Non-pigmented ciliary epithelial cell (primary cell): ENCODE measurements around the gene NRXN3.

ENCODE experiments used
- DNase-seq: peaks from one replicate; pipeline ENCODE4 v3.0.0-alpha.2; 2010; ENCODE audit warnings: low read depth

Gene NRXN3

DNA sequence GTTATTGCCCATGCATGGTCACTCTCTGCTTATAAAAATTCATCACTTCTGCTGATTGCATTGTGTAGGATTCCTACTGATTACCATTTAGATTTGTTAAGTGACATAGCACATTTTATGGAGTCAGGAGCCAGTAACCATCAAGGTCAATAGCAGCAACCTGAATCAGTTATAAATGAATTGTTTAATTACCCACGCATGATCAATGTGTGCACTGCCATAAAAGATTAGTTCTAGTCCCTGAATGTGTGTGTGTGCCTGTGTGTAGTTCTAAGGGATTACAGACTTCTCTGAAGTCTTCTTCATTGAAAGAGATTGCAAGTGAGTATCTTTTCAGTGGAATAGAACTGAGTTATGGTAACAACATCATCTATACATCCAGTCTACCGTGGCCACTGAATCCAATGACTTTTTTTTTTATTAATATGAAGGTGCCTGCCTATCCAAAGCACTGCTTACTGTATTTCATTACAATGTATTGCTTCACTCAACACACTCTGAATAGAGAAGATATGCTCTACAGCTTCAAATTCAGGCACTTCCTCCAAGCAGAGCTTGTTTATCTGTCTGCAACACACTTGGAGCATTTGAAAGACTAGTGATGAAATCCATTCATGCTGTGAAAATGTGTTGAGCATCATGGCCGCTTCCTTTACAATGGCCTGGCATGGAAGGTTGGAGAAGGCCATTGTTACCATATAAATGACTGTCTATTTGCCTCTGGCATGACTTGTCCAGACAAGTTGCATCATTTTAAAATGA is 1659.4 kb downstream of the NRXN3 start:
- DNase-seq = no peak

DNA sequence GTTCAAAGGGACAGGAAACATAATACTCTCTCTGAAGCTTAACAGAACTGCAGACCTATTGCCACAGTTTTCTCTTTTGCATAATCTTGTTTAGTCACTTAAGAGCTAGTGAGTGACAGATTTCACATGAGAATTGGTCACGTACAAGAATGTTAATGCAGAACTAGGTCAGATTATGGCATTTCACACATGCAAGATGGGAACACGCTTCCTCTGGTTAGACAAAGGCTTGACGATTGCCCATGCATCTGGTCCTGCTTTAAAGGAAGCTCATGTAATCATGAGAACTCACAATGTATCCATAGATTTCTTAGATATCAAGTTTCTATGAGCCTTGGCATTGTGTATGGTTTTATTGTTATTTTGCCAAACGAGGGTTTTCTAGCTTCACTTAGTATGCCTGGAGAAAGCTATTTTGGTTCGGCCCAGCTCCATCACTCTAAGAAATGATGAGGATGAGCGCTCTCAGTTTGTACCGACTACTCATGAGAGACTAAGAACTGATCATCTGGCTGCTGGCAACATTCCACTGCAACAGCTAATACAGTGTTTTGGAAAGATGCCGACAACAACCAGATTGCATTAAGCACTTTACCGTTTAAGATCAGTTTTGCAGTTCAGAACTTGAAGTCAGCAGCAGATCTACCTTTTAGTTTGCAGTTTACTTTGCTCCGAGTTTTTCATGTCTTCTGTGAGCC is 1661.2 kb downstream of the NRXN3 start:
- DNase-seq = no peak

GRCh38 chr14:79833781-79834180 is 1663.6 kb downstream of the NRXN3 start:
- DNase-seq = no peak

- DNase-seq = no peak
Measured at GRCh38 chr14:79834868-79835267, 1664.7 kb downstream of the NRXN3 start.

- no peak for DNase-seq
Measured at GRCh38 chr14:79836577-79836976, 1666.4 kb downstream of the NRXN3 start.

GRCh38 chr14:79837699-79838098 is 1667.5 kb downstream of the NRXN3 start:
- no peak for DNase-seq

- DNase-seq = no peak
Measured at GRCh38 chr14:79840103-79840502, 1669.9 kb downstream of the NRXN3 start.

GRCh38 chr14:79840831-79841230 is 1670.7 kb downstream of the NRXN3 start:
- no peak for DNase-seq

DNA sequence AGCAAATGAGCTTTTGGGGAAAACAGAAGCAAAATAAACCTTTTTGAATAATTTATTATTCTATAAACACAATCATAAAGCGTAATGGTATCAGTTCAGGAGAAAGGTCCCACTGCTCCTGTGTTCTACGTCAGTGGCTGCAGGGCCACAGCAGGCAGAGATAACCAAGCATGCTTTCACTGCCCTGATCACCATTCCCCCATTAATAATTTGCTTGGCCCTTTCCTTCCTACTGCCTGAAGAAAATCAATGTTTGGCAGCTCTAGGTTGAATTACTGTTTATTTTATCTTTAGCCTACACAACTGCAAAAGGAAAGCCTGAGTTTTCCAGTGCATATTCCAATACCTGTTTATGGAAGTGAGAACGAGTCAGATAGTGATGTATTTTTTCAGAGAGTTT is 1671.3 kb downstream of the NRXN3 start:
- DNase-seq = no peak

GRCh38 chr14:79842270-79842669 is 1672.1 kb downstream of the NRXN3 start:
- DNase-seq = peak; percentile 46

- DNase-seq = no peak
Measured at GRCh38 chr14:79852950-79853744, 1683.0 kb downstream of the NRXN3 start.

DNA sequence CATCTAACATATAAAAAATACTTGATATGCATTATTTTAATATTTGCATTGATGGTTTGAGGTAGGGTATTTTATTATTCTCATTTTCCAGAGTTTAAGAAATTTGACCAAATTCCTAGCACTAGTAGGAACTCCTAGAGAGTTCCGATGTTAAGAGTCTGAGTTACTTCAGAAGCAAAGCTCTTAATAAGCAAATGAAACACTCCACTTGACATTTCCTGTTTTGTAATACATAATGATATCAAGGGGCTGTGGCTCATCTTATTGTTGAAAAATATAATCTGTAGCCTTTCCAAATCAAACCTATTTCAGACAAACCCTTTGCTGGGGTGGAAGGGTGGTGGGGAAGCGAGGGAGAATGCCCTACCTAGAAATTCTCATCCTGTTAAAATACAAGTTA is 1685.6 kb downstream of the NRXN3 start:
- no peak for DNase-seq

DNA sequence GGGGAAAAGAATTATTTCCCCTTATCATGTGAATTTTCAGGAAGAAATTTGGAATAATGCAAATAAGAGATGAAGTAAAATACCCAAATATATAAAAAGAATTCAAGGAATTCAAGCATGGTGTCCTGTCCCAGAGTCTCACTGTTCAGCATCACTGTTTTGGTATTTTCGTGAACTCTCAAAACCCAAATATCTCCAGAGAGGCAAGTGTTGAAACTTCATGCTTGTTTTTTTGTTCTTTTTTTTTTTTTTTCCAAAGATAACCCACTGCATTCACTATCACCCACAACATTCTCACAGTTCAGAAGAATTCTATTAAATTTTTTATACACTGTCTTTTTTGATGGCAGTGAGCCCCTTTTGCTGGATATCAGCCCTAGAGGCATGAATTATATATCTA is 1686.2 kb downstream of the NRXN3 start:
- DNase-seq = no peak

DNA sequence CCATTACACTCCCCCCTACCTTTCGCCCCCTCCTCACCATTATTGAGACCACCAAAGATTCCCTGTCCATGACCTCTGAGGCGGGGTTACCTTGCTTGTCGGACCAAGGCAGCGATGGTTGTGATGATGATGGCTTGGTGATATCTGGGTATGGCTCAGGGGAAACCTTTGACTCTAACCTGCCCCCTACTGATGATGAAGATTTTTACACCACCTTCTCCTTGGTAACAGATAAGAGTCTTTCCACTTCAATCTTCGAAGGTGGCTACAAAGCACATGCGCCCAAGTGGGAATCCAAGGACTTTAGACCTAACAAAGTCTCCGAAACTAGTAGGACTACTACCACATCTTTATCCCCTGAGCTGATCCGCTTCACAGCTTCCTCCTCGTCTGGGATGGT is 1690.9 kb downstream of the NRXN3 start:
- DNase-seq = no peak

- no peak for DNase-seq
Measured at GRCh38 chr14:79862045-79862444, 1691.9 kb downstream of the NRXN3 start.

- no peak for DNase-seq
Measured at GRCh38 chr14:79871136-79871535, 1701.0 kb downstream of the NRXN3 start.

DNA sequence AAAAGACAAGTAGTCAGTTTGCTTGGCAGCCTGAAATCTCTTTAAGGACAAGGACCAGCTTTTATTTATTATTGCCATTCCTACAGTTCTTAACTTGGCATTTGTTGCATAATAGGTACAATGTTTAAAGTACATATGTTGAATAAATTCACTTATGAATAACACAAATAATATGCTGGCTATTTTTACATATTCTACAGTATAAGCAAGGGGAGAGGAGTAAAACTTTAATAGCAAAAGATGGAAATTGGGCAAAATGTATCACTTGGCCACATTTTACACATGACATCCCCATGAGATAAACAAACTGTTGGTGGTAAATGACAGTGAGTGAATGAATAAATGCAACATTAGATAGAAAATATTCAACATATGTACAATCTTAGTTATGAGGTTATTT is 1708.1 kb downstream of the NRXN3 start:
- DNase-seq = no peak

DNA sequence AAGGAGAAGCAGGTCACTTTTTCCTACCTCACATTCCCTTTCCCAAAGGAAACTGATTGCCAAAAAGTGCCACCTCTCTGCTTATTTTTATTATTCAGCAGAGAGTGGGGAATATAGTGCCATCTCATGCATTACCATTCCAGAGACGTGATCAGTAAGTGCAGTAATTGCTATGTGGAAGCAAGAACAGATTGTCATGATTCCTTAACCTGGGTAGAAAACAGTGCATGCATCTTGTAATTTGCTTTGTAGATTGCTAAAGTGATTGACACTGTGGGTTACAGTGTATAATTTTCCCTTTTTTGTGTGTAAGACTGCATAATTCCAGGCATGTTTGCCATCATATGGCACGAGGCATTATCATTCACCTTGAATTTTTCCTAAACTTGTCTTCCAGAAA is 1708.6 kb downstream of the NRXN3 start:
- no peak for DNase-seq

GRCh38 chr14:79881299-79881698 is 1711.1 kb downstream of the NRXN3 start:
- DNase-seq = no peak

GRCh38 chr14:79890527-79890926 is 1720.4 kb downstream of the NRXN3 start:
- DNase-seq = no peak

GRCh38 chr14:79896009-79896408 is 1725.8 kb downstream of the NRXN3 start:
- DNase-seq = no peak

DNA sequence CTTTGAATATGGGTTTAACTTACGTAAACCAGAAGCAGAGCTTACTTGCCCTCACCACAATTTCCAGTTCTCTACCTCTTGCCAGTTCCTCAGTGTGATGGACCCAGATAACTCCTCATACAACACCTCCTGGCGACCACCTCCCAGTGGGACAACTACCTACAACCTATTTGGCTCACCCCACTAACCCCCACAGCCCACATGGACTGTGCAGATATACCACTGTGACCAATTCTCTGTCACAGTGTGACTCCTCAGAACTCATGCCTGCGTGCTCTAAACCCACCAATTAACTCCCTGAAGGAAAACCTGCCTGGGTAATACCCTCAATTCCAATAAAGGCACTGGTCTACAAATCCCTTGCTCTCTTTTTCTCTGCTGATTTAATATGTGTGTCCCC is 1729.4 kb downstream of the NRXN3 start:
- DNase-seq = no peak

- no peak for DNase-seq
Measured at GRCh38 chr14:79904497-79904896, 1734.3 kb downstream of the NRXN3 start.
